ENCODE measurements around the gene LRMDA. TPM values are rescaled to one million over a fixed set of nuclear protein-coding genes. Genes with fewer than 3 reads are reported as not detected.

LRMDA gene
- total RNA-seq, 2 experiments from 2014 or later: not detected

DNA sequence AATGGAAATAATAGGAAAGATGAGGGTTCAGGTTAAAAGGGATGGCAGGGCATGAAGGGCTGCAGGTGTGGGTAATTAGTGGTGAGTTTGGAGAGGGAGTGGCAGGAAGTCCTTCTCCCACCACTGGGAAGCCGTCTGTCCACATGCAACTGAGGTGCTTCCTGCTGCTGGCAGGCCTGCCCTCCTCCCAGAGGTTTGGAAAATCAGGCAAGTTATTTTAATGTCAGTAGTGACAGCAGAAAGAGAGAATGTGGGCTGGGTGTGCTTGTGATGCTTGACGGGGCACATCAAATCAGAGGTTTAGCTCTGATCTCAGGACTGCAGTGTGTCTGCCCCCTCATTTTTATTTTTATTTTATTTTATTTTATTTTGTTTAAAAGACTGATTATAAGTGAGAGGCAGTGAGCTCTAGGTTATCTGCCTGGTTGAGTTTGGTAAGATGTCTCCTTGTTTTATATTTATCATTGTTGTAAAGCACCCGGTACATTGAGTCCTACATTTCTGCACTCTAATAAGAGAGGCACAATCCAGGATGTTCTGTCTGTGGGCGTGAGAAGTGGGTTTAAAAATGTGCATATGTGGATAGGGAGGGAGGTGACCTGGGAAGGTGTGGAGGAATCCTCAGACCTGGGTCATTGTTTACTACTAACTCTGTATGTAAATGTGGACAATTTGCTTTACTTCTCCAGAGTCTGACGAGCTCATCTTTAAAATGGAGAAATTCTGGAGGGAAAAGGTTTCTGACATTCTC is 504.4 kb downstream of the LRMDA start:
- CTCF ChIA-PET: interaction anchor here (1.2 kb wide), 1 partner anchor 139 kb away, joined by 4 read pairs; no protein-coding TSS in a partner anchor

DNA sequence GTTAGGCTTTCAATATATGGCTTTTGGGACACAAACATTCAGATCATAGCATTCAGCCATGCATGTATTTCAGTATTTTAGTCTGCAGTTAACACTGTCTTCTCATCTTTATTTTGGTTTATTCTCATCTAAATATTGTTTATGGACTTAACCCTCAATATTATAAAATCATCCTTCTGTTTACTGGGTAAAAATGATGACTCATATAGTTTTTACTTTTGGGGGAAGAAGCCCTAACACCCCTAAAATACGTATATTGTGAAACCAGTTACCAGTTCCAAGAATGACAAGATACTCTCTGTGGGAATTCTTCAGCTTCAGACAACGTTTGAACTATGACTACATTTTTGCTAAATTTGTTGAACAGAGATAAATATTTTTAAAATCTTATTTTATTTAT is 505.4 kb downstream of the LRMDA start:
- CTCF ChIA-PET: no interaction called here

More for the DNA sequence above, 504.4 kb downstream of the LRMDA start:
- DNase-seq: no peak
- H3K27me3 Mint-ChIP-seq (ENCODE audit: low read depth): peaks cover 5% of the 10 kb centered on the region
- H3K27ac Mint-ChIP-seq: no peak overlapping the region
- H3K4me3 Mint-ChIP-seq: no peak overlapping the region
- no peaks in the 10 kb centered on the region for H3K36me3 Mint-ChIP-seq (ENCODE audit: low read depth)
- intact Hi-C loops (cut with micrococcal nuclease): no loop called here
- H3K9me3 Mint-ChIP-seq: peaks cover 3% of the 10 kb centered on the region
- no peaks in the 10 kb centered on the region for H3K4me1 Mint-ChIP-seq (ENCODE audit: low read depth)

DNA sequence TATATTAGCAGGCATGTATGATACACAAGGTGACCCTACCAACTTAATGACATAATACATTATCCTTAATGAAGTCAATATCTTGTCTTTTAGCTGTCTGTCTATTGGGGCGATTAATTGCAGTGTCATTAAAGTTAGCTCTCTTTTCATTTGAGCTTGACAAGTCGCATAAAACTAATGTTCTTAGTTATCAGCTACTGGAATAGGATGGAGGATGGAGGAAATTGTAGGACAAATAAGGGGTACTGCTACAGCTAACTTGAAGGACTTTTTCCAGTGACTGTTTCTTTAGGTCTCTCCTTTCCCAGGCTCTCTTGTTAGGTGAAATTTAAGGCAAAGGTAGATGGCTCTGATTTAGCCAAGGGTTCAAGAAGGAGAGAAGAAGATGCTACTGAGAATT is 506.4 kb downstream of the LRMDA start:
- no peaks in the 10 kb centered on the region for H3K4me1 Mint-ChIP-seq (ENCODE audit: low read depth)
- DNase-seq: no peak
- H3K27me3 Mint-ChIP-seq (ENCODE audit: low read depth): peaks cover 2% of the 10 kb centered on the region
- intact Hi-C loops (cut with micrococcal nuclease): no loop called here
- H3K36me3 Mint-ChIP-seq (ENCODE audit: low read depth): no peaks in the 10 kb centered on the region
- H3K27ac Mint-ChIP-seq: no peak overlapping the region
- H3K4me3 Mint-ChIP-seq: no peak overlapping the region
- CTCF ChIA-PET: no interaction called here
- H3K9me3 Mint-ChIP-seq: peaks cover 3% of the 10 kb centered on the region

More for the DNA sequence above, 505.4 kb downstream of the LRMDA start:
- intact Hi-C loops (cut with micrococcal nuclease): no loop called here
- H3K27me3 Mint-ChIP-seq (ENCODE audit: low read depth): peaks cover 2% of the 10 kb centered on the region
- H3K4me3 Mint-ChIP-seq: no peak overlapping the region
- H3K27ac Mint-ChIP-seq: no peak overlapping the region
- H3K9me3 Mint-ChIP-seq: peaks cover 3% of the 10 kb centered on the region
- no peaks in the 10 kb centered on the region for H3K4me1 Mint-ChIP-seq (ENCODE audit: low read depth)
- DNase-seq: no peak
- H3K36me3 Mint-ChIP-seq (ENCODE audit: low read depth): no peaks in the 10 kb centered on the region

DNA sequence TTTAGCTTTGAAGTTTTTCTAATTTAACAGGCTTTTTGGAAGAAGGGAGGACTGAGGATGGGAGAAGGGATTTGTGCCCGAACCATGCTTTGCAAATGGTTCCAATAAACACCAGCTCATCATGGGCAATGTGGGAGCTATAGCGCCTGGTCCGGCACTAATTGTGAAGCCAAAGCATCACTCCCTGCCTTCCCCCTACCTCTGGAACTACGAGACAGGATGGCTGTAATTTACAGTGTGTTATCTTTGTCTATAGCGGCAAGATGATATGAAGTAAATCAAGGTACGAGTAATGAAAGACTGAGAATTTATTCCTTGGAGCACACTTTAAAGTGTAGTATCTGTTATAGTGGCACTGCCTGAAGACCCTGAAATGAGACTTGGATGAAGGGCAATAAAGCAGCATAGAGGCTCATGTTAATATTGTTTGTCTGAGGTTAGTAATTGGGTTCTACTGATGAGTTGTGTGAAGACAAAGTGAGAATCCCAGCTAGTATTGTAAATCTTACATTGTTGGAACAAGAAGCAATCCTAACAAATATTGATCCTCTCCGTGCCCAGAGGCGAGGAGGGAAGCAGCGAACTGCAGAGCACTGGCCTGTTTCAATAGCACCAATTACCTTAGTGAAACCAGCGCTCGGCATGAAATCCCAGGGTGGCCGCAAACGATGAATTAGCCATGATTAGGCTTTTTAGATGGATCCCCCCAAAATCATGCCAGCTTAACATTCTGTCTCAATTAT is 507.1 kb downstream of the LRMDA start:
- H3K4me1 Mint-ChIP-seq (ENCODE audit: low read depth): no peaks in the 10 kb centered on the region
- no peak for DNase-seq
- peaks cover 3% of the 10 kb centered on the region for H3K9me3 Mint-ChIP-seq
- peaks cover 2% of the 10 kb centered on the region for H3K27me3 Mint-ChIP-seq (ENCODE audit: low read depth)
- intact Hi-C loops (cut with micrococcal nuclease): no loop called here
- H3K27ac Mint-ChIP-seq: no peak overlapping the region
- no peaks in the 10 kb centered on the region for H3K36me3 Mint-ChIP-seq (ENCODE audit: low read depth)
- CTCF ChIA-PET: no interaction called here
- H3K4me3 Mint-ChIP-seq: no peak overlapping the region

DNA sequence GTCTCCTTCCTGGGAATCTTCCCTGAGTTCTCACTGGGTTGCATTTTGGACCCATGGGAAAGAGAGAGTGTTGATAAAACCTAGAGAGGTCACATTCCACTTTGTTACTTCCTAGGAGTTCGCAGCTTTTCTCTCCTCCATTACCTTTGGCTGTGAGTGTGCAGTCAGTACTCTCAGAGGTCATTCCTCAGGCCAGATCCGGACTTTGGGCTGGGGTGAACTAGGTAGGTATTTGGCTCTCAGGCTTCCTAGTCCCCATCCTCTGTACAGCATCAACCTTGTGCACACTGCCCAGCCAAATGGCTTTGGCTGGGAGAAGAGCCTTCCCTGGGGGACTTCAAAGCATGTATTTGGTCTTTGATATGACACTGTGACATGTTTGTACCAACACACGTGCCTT is 508.1 kb downstream of the LRMDA start:
- Mint-ChIP-seq H3K36me3 (ENCODE audit: low read depth) (no peaks in the 10 kb centered on the region), H3K9me3 (peaks cover 3% of the 10 kb centered on the region)
- CTCF ChIA-PET: no interaction called here

DNA sequence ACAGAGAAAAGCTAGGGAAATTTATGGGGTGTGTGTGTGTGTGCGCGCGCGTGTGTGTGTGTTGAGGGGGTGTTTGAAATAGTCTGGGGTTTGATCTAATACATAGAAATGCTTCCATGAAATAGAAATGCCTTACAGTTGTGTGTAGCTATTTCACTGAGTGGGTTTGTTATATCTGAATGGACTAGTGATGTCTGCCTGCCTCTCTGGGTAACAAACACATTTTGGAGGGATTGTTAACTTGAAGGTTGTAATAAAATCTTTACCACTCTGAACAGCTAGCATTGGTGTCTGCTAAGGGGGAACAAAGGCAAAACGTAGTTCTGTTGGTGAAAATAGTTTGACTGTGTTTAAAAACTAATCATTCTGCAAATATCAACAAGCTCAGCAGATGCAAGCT is 509.3 kb downstream of the LRMDA start:
- Mint-ChIP-seq H3K4me3 (no peak overlapping the region), H3K36me3 (ENCODE audit: low read depth) (no peaks in the 10 kb centered on the region), H3K27me3 (ENCODE audit: low read depth) (peaks cover 2% of the 10 kb centered on the region), H3K4me1 (ENCODE audit: low read depth) (no peaks in the 10 kb centered on the region), H3K9me3 (peaks cover 11% of the 10 kb centered on the region), H3K27ac (no peak overlapping the region)
- CTCF ChIA-PET: interaction anchor here (0.8 kb wide), 1 partner anchor 9 kb away, joined by 3 read pairs; no protein-coding TSS in a partner anchor
- intact Hi-C loops (cut with micrococcal nuclease): no loop called here
- no peak for DNase-seq

More for the DNA sequence above, 508.1 kb downstream of the LRMDA start:
- no peak overlapping the region for H3K27ac Mint-ChIP-seq
- no peak overlapping the region for H3K4me3 Mint-ChIP-seq
- H3K4me1 Mint-ChIP-seq (ENCODE audit: low read depth): no peaks in the 10 kb centered on the region
- no peak for DNase-seq
- intact Hi-C loops (cut with micrococcal nuclease): no loop called here
- H3K27me3 Mint-ChIP-seq (ENCODE audit: low read depth): peaks cover 2% of the 10 kb centered on the region

DNA sequence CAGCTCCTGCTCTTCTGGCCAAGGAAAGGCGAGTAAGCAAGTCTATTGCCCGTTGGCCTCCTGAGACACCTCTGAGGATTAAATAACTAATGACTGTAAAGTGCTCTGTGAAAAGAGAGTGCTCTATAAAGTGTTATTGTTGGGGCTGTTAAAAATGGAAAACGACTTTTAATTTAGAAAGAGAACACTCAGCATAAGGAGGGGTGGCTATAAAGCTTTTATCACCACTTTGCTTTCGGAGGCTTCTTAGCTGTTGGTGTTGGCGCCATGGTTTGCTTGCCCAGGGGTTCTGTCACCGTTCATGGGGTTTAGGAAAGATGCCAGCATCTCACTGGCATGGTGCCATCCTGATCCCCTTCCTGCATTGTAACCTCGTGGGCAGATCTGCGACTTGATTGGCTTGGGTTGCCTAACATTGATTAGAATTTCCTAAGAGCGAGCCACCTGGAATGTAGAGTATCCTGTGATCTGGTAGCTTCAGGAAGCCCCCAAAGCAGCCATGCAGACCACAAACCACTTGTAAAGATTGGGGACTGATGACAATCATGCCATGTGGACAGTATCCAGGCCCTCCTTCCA is 509.9 kb downstream of the LRMDA start:
- no peak overlapping the region for H3K4me3 Mint-ChIP-seq
- H3K36me3 Mint-ChIP-seq (ENCODE audit: low read depth): no peaks in the 10 kb centered on the region
- intact Hi-C loops (cut with micrococcal nuclease): no loop called here
- peaks cover 2% of the 10 kb centered on the region for H3K27me3 Mint-ChIP-seq (ENCODE audit: low read depth)
- CTCF ChIA-PET: interaction anchor here (0.8 kb wide), 1 partner anchor 9 kb away, joined by 3 read pairs; no protein-coding TSS in a partner anchor
- H3K4me1 Mint-ChIP-seq (ENCODE audit: low read depth): no peaks in the 10 kb centered on the region
- no peak for DNase-seq
- peaks cover 11% of the 10 kb centered on the region for H3K9me3 Mint-ChIP-seq
- no peak overlapping the region for H3K27ac Mint-ChIP-seq

DNA sequence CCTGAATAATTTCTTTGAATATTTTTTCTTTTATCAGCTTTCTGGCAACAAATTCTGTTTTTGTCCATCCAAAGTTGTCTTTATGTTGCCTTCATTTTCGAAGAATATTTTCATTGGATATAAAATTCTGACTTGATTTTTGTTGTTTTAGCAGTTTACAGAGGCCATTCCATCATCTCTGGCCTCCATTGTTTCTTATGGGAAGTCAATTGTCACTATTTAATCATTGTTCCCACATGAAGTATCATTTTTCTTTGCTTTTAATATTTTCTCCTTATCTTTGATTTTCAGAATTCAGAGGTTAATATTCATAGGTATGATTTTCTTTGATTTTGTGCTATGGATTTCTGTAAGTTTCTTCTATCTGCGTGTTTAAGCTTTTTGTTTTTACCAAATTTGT is 512.6 kb downstream of the LRMDA start:
- peaks cover 10% of the 10 kb centered on the region for H3K9me3 Mint-ChIP-seq
- H3K4me1 Mint-ChIP-seq (ENCODE audit: low read depth): no peaks in the 10 kb centered on the region
- H3K27me3 Mint-ChIP-seq (ENCODE audit: low read depth): peaks cover 2% of the 10 kb centered on the region
- intact Hi-C loops (cut with micrococcal nuclease): no loop called here
- CTCF ChIA-PET: no interaction called here
- DNase-seq: no peak
- no peak overlapping the region for H3K27ac Mint-ChIP-seq
- no peak overlapping the region for H3K4me3 Mint-ChIP-seq
- no peaks in the 10 kb centered on the region for H3K36me3 Mint-ChIP-seq (ENCODE audit: low read depth)

DNA sequence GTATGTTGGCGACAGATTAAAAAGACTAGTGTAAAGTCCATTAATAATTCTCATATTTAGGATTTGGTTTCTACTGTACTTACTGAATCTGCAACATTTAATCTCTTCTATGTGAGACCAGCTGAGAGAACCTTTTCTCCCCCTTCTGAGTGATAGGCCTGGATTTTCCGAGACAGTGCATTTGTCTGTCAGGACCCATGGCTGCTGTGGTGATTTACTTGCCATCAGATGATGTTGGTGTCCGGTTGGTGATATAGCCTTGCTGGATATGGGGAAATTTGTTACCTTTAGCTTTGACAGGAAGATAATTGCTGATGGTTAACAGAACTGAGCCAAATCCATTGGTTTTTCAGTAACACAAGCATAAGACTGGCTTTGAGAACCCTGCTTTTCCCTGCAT is 517.2 kb downstream of the LRMDA start:
- Mint-ChIP-seq H3K36me3 (ENCODE audit: low read depth) (no peaks in the 10 kb centered on the region), H3K4me3 (no peak overlapping the region), H3K27ac (no peak overlapping the region), H3K27me3 (ENCODE audit: low read depth) (peaks cover 2% of the 10 kb centered on the region), H3K4me1 (ENCODE audit: low read depth) (no peaks in the 10 kb centered on the region), H3K9me3 (peaks cover 10% of the 10 kb centered on the region)
- CTCF ChIA-PET: no interaction called here
- intact Hi-C loops (cut with micrococcal nuclease): no loop called here
- DNase-seq: no peak

DNA sequence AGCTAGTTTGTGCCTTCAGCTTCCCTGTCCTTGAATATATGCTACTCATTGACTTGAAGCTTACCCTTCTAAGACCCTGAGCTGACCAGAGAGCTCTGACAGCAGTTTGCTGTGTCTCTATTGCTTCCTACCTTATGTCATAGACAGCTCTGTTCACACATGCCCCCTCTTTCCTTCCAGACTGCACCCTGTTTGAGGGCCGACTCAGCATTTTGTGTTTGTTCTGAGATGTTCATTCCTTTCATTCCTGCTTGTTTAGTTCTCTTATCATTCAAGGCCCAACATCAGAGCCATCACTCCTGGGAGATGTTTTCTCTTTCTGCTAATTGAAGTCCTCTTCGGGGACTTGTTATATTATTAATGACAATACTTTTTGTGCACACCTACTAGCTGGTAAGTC is 518.9 kb downstream of the LRMDA start:
- CTCF ChIA-PET: no interaction called here
- no peaks in the 10 kb centered on the region for H3K4me1 Mint-ChIP-seq (ENCODE audit: low read depth)

DNA sequence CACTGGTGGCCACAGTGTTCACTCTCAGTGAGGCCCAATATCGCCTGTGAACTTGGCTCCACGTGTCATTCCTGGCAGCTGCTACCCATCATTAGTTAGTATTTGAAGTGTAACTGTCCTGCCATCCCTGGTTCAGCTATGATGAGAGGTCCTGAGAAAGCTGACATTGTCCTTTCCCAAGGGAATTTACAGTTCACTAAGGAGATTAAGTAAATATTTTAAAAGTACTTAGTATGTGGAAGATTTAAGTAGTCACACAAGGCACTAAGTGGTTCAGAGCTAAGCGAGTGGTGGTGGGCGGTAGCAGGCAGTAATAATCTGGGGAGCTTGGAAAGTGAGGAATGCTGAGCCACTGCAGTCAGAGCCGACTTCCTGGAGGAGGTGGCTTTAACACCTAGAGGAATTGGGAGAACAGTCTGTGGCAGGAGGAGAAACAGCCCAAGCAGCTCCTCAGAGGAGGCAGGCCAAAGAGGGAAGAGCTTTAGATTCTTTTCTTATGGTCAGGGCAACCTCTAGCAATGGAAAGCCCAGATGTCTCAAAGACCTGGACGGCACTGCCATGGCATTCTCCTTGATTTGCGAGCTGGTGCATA is 519.7 kb downstream of the LRMDA start:
- CTCF ChIA-PET: no interaction called here
- Mint-ChIP-seq H3K4me3 (no peak overlapping the region), H3K27ac (no peak overlapping the region), H3K36me3 (ENCODE audit: low read depth) (no peaks in the 10 kb centered on the region), H3K9me3 (peaks cover 2% of the 10 kb centered on the region), H3K27me3 (ENCODE audit: low read depth) (peaks cover 2% of the 10 kb centered on the region), H3K4me1 (ENCODE audit: low read depth) (no peaks in the 10 kb centered on the region)
- DNase-seq: no peak
- intact Hi-C loops (cut with micrococcal nuclease): no loop called here

More for the DNA sequence above, 518.9 kb downstream of the LRMDA start:
- no peak overlapping the region for H3K27ac Mint-ChIP-seq
- peaks cover 3% of the 10 kb centered on the region for H3K9me3 Mint-ChIP-seq
- no peak overlapping the region for H3K4me3 Mint-ChIP-seq
- DNase-seq: no peak
- H3K36me3 Mint-ChIP-seq (ENCODE audit: low read depth): no peaks in the 10 kb centered on the region
- intact Hi-C loops (cut with micrococcal nuclease): no loop called here
- peaks cover 2% of the 10 kb centered on the region for H3K27me3 Mint-ChIP-seq (ENCODE audit: low read depth)

DNA sequence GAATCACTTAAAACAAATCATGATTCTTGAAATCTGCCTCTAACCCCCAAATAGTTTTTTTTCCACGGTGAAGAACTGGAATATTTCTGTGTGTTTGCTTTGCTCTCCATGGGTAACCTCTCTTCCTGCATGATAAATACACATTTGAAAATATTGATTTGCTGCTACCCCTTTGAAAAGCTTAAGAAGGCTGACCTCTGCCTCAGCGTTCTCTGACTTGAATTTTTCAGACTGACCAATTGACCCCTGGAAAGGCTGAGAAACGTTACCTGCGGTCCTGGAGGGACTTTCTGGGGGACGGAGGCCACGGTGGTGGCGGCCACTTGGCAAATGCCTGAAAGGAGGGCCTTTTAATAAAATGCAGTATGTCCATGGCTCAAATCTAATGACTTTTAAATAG is 520.2 kb downstream of the LRMDA start:
- Mint-ChIP-seq H3K4me1 (ENCODE audit: low read depth) (no peaks in the 10 kb centered on the region), H3K4me3 (no peak overlapping the region), H3K27me3 (ENCODE audit: low read depth) (peaks cover 2% of the 10 kb centered on the region), H3K36me3 (ENCODE audit: low read depth) (no peaks in the 10 kb centered on the region), H3K9me3 (peaks cover under 1% of the 10 kb centered on the region), H3K27ac (no peak overlapping the region)
- intact Hi-C loops (cut with micrococcal nuclease): no loop called here
- CTCF ChIA-PET: no interaction called here
- DNase-seq: no peak

All from activated naive CD4-positive, alpha-beta T cell treated with anti-CD3 and anti-CD28 coated beads for 36 hours (primary cell).